NT2/D1 (cell line): Measurements from ENCODE around the gene TBX1.

Experiments used
- DNase-seq: peaks from one replicate; pipeline ENCODE4 v3.0.0-alpha.2; 2011; ENCODE audit warnings: low read depth, low spot score
- H3K27me3 ChIP-seq: 2 replicates; pipeline ENCODE4 v1.6.0; 2011; ENCODE audit warnings: mild to moderate bottlenecking; ENCODE audit not compliant: insufficient read length, insufficient read depth
- H3K36me3 ChIP-seq: 2 replicates; pipeline ENCODE4 v1.6.1; 2011; ENCODE audit warnings: mild to moderate bottlenecking, low read length, mixed read lengths; ENCODE audit not compliant: insufficient read depth, insufficient read length
- H3K4me1 ChIP-seq: 2 replicates; pipeline ENCODE4 v1.5.1; 2011; ENCODE audit not compliant: insufficient read depth, insufficient read length
- H3K4me3 ChIP-seq: 2 replicates; pipeline ENCODE4 v1.5.1; 2011; ENCODE audit warnings: low read depth; ENCODE audit not compliant: insufficient read length
- H3K9ac ChIP-seq: 2 replicates; pipeline ENCODE4 v1.6.0; 2011; ENCODE audit warnings: low read depth; ENCODE audit not compliant: insufficient read length
- H3K9me3 ChIP-seq: 2 replicates; pipeline ENCODE4 v1.5.1; 2011; ENCODE audit warnings: mild to moderate bottlenecking, low read length; ENCODE audit not compliant: insufficient read depth
- SUZ12 ChIP-seq: IDR thresholded peaks from 2 replicates; pipeline ENCODE4 v1.6.1; 2011; ENCODE audit not compliant: insufficient read length, insufficient read depth; ENCODE audit errors: extremely low read depth
- YY1 ChIP-seq: IDR thresholded peaks from 2 replicates; pipeline ENCODE4 v1.6.1; 2011; ENCODE audit not compliant: insufficient read length, insufficient read depth
- ZNF274 ChIP-seq: IDR thresholded peaks from 2 replicates; pipeline ENCODE4 v1.6.1; 2011; ENCODE audit warnings: mild to moderate bottlenecking, low read depth, low read length

Gene TBX1

DNA sequence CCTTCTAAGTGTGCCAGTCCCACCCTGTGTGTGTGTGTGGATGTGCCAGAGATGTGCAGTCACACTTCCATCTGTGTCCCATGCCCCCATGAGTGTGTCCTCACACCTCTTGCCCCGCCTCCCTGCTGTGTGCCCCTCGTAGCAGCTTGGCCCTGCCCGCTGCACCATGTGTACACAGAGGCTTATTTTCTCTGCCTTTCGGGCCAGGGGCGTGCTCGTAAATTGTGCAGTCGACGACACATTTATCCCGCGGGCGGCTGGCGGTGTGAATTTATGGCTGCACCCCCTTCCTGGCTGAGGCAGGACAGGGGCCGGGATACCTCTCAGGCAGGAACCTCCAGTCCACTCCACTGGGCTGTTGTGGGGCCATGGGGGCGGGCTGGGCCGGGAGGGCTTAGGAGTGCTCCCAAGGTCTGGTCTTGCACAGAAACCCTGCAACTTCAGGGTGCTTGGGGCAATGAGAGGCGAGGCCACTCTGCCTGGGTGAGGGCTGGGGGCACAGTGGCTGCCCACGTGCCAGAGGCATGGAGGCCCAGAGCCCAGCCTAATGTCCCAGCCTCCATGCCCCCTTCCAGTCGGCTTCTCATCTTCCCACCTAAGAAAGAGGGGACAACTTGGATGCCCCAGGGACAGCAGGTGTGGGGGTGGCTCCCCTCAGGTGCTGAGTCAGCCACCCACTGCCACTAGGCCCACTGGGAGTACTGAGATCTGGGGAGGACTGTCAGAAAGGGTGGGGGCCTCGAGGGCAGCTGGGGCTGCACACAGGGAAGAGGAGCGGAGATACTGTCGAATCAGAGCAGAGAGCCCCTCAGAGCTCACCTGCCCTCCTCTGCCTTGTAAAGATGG, 24.7 kb upstream of the TBX1 start:
- TF ChIP-seq YY1 (no peak), SUZ12 (no peak), ZNF274 (no peak)

DNA sequence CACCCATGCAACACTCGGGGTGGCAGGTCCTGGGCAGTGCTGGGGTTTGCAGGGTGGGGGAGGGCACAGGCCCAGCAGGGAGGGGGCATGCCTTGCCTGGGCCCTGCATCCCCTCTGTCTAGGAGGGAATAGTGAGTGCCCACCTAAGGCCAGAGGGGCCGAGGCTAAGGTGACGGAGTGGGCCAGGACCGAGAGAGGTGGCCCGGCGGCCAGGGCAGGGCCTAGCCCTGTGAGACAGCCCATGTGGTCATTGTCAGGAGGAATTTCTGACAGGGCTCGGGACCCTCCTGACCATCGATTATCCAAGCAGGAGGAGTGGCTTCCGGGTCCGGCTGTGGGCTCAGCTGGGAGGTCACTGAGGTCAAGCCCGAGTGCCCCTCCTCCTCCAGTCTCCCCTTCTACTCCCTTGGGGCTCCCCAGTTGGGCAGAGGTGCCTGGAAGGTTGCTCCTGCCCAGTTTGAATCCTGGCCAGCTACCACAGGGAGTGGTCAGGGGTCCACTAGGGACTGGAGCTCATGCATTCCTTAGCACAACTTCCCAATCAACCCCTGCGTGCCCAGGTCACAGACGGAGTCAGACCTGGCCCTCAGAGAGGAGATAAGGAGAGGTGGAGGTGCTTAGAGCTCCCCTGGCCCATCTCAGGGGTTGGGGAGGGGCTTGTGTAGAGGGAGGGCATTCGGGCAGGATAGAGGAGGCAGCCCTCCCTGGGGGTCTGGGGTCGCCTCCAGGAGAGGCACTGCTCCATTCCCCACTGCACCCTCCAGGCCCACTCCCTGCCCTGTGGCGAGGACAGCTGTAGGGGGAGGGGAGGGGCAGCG, 22.5 kb upstream of the TBX1 start:
- H3K4me3 ChIP-seq, result no peak overlapping the region
- peak overlapping the region; percentile 50 for H3K9ac ChIP-seq
- TF ChIP-seq YY1, result no peak
- no peak for TF ChIP-seq SUZ12
- TF ChIP-seq ZNF274, result no peak
- peaks cover 20% of the 10 kb centered on the region for H3K4me1 ChIP-seq
- DNase-seq, result no peak
- no peaks in the 10 kb centered on the region for H3K27me3 ChIP-seq
- H3K9me3 ChIP-seq, result no peaks in the 10 kb centered on the region
- H3K36me3 ChIP-seq, result no peaks in the 10 kb centered on the region

More for the DNA sequence above, 24.7 kb upstream of the TBX1 start:
- no peak overlapping the region for H3K9ac ChIP-seq
- peaks cover 20% of the 10 kb centered on the region for H3K4me1 ChIP-seq
- no peak for DNase-seq
- H3K9me3 ChIP-seq, result no peaks in the 10 kb centered on the region
- H3K4me3 ChIP-seq, result no peak overlapping the region
- no peaks in the 10 kb centered on the region for H3K36me3 ChIP-seq
- no peaks in the 10 kb centered on the region for H3K27me3 ChIP-seq

DNA sequence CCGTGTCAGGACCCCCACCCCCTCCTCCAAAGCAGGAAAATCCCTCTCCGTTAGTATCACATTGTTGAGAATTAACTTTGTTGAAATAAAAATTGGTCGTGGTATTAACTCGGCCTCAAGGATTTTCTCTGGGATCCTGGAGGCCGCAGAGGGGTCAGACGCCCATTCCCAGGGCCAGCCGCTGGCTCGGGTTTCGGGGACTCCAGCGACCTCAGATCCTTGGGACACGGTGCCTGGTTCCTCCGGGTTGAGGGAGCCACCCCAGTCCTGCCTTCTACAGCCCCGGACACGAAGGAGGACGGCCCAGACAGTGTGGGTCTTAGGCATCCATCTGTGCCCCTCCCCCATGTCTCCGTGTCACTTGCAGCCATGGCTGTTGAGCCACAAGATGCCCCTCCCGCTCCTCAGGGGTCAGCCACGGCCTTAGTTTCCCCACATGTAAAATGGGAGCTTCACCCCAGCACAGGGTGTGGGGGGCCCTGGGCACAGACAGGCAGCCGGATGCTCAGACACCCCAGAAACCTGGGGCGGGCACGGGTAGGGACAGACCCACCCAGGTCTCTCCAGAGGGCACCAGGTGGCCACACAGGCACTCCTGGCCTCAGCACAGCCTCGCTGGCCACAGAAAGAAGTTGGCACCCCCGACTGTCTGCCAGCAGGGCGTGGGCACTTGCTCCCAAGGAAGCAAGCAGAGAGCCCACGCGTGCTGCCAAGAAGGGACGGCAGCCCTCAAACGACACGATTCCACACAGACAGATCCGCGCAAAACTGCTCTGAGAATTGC, 21.7 kb upstream of the TBX1 start:
- no peak overlapping the region for H3K4me3 ChIP-seq
- H3K4me1 ChIP-seq, result peaks cover 20% of the 10 kb centered on the region
- no peaks in the 10 kb centered on the region for H3K9me3 ChIP-seq
- DNase-seq, result no peak
- H3K27me3 ChIP-seq, result no peaks in the 10 kb centered on the region
- no peaks in the 10 kb centered on the region for H3K36me3 ChIP-seq
- H3K9ac ChIP-seq, result peak overlapping the region; percentile 50
- TF ChIP-seq SUZ12 (no peak), ZNF274 (no peak), YY1 (no peak)

DNA sequence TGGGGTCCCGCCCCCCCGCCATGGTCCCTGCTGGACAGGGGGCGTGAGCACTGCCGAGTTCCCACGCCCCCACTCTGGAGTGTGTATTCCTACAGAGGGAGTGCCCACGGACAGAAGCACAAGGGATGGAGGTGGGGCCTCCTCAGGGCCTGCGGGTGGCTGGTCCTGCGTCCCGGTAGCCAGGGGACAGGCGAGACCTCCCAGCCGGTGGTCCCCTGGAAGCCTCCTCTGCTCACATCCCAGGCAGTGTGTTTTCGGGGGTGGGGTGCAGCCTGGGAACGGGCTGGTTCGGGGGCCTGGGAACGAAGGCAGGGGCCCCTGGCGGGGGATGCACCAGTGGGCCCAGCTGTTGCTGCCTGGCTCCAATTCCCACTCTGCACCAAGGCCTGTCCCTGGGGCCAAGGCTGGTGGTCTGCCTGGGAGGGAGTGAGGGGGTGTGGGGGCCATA, 21.1 kb upstream of the TBX1 start:
- Histone ChIP-seq H3K9me3 (no peaks in the 10 kb centered on the region), H3K27me3 (no peaks in the 10 kb centered on the region), H3K4me3 (no peak overlapping the region), H3K9ac (no peak overlapping the region), H3K36me3 (no peaks in the 10 kb centered on the region), H3K4me1 (peaks cover 20% of the 10 kb centered on the region)
- DNase-seq, result no peak
- no peak for TF ChIP-seq YY1
- no peak for TF ChIP-seq SUZ12
- TF ChIP-seq ZNF274, result no peak

DNA sequence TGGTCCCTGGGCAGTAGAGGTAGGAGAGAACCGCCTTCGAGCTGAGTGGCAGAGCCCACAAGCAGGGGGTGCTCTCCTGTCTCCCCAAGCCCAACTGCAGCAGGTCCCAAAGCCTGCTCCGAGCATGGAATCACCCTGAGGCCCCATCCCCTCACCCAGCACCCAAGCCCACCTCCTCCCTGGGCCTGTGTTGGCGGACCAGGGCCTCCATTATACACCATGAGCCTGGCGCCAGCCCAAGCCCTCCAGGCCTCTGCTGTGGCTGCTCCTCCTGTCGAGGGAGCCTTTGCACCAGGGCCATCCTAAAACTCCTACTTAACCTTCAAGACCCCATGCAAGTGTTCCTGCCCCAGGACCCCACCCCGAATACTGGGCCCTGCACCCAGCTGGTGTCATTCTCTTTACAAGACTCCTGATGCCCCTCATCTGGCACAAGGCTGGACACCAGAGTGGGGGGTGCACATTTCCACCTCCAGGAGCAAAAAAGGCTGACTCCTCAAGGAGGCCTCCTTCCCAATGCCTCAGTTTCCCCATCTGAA, 20.6 kb upstream of the TBX1 start:
- no peak overlapping the region for H3K9ac ChIP-seq

DNA sequence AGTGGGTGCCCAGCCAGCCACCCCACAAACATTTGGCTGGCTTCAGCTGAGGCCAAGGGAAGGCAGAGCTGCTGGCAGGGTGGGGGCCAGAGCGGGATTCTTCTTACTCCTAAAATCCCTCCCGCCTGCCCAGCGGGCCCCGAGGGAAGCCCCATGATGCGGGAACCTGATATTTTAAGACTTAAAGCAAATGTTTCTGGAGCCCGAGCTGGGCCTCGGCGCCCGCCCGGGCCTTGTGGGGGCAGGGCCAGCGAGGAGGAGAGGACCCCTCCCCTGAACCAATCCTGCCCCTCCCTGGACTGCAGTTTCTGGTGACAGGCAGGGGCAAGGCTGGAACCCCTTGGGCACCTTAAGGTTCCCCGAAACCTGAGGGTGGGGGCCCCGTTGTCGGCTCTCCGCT, 20.0 kb upstream of the TBX1 start:
- no peak for TF ChIP-seq SUZ12
- no peak for TF ChIP-seq ZNF274
- no peak for TF ChIP-seq YY1
- H3K4me1 ChIP-seq, result peaks cover 22% of the 10 kb centered on the region
- no peaks in the 10 kb centered on the region for H3K27me3 ChIP-seq
- no peaks in the 10 kb centered on the region for H3K9me3 ChIP-seq
- DNase-seq, result no peak
- no peak overlapping the region for H3K9ac ChIP-seq
- H3K4me3 ChIP-seq, result no peak overlapping the region
- H3K36me3 ChIP-seq, result no peaks in the 10 kb centered on the region

More for the DNA sequence above, 20.6 kb upstream of the TBX1 start:
- Histone ChIP-seq H3K27me3 (no peaks in the 10 kb centered on the region), H3K4me3 (no peak overlapping the region), H3K4me1 (peaks cover 20% of the 10 kb centered on the region), H3K9me3 (no peaks in the 10 kb centered on the region), H3K36me3 (no peaks in the 10 kb centered on the region)
- TF ChIP-seq SUZ12, result no peak
- TF ChIP-seq YY1, result no peak
- TF ChIP-seq ZNF274, result no peak
- no peak for DNase-seq

DNA sequence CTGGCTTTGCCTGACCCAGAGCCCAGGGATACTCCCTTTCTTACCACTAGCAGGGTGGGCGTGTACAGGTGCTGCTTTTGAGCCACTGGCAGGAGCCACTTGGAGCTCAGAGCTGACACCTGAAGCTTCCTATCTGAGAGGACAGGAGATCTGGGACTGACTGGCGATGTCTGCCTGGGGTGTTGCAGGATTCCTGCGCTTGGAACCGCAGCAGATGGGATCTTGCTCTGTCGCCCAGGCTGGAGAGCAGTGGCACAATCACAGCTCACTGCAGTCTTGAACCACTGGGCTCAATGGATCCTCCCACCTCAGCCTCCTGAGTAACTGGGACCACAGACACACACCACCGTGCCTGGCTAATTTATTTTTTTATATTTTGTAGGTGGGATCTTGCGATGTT, 19.5 kb upstream of the TBX1 start:
- DNase-seq, result no peak
- Histone ChIP-seq H3K27me3 (no peaks in the 10 kb centered on the region), H3K4me1 (peaks cover 20% of the 10 kb centered on the region), H3K36me3 (no peaks in the 10 kb centered on the region), H3K9me3 (no peaks in the 10 kb centered on the region), H3K9ac (no peak overlapping the region), H3K4me3 (no peak overlapping the region)
- TF ChIP-seq SUZ12 (no peak), YY1 (no peak), ZNF274 (no peak)
